Measurements from ENCODE around the gene WWTR1.

DNA sequence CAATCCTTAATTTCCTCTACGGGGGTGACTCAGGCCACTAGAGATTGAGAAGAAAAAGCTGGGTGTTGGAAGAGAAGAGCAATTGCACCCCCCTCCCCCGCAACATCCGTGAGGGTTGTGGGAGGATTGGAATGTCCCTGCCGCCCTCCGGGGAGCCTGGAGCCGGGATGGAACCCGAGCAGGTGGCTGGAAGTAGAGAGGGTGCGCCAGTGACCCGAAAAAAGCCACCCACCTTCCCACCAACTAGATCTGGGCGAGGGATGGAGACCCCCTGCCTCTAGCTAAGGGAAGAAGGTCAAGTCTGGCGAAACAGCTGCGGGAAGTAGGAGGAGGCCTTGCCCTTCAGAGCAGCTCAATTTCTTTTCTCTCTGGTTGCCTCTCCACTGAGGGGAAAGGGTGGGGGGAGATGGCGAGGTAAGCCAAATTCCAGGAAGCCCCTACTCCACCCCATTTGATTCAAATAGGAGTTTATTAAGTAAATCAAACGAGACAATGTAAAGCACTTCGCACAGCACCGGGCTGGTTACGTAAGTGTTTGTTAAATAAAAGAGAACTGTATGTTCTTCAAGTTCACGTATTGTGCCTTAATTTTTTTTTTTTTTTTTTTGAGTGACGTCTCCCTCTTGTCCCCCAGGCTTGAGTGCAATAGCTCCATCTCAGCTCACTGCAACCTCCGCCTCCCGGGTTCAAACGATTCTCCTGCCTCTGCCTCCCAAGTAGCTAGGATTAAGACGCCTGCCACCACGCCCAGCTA is 1.1 kb upstream of the WWTR1 start:
- TF ChIP-seq, protein P1, sequence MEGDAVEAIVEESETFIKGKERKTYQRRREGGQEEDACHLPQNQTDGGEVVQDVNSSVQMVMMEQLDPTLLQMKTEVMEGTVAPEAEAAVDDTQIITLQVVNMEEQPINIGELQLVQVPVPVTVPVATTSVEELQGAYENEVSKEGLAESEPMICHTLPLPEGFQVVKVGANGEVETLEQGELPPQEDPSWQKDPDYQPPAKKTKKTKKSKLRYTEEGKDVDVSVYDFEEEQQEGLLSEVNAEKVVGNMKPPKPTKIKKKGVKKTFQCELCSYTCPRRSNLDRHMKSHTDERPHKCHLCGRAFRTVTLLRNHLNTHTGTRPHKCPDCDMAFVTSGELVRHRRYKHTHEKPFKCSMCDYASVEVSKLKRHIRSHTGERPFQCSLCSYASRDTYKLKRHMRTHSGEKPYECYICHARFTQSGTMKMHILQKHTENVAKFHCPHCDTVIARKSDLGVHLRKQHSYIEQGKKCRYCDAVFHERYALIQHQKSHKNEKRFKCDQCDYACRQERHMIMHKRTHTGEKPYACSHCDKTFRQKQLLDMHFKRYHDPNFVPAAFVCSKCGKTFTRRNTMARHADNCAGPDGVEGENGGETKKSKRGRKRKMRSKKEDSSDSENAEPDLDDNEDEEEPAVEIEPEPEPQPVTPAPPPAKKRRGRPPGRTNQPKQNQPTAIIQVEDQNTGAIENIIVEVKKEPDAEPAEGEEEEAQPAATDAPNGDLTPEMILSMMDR (IDR thresholded peaks at IDR 0.05) = no peak
- TF ChIP-seq POLR2A (IDR thresholded peaks at IDR 0.05) = no peak

Measured in right lobe of liver (tissue), 4 donors.